NCI-H345 treated with DMSO at 0.1 percent for 48 hours (cell line): ENCODE measurements around the gene GRIA3.

Experiments used
- DNase-seq: peaks from one replicate; lab custom pipeline; 2025; ENCODE audit not compliant: unreplicated experiment; lab: John Stamatoyannopoulos, UW

Gene GRIA3

DNA sequence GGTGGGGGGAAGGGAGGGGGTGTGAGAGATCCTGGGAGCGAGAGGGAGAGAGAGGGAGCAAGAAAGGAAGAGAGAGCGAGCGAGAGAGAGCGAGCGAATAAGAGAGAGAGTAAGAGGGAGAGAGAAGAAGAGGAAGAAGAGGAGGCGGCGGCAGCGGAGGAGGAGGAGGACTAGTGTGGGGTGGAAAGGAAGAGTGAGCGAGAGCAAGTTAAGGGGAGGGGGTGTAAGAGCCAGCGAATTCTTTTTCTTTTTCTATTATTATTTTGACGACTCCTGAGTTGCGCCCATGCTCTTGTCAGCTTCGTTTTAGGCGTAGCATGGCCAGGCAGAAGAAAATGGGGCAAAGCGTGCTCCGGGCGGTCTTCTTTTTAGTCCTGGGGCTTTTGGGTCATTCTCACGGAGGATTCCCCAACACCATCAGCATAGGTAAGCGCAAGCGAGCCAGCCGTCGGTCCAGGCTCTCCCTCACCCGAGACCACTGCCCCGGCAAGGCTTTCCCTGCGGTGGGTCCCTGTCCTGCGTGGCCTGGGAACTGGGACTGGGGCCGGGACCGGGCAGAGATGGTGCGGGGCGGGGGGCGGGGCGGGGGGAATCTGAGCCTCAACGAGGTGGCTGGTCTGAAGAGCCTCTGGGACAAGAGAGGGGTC, at the start of gene GRIA3:
Gene GRIA3, plus strand, starts transcription at position 60 of the 647 bp plus-strand sequence. Its CDS starts 258 bp downstream, at position 318.
- DNase-seq, result no peak

DNA sequence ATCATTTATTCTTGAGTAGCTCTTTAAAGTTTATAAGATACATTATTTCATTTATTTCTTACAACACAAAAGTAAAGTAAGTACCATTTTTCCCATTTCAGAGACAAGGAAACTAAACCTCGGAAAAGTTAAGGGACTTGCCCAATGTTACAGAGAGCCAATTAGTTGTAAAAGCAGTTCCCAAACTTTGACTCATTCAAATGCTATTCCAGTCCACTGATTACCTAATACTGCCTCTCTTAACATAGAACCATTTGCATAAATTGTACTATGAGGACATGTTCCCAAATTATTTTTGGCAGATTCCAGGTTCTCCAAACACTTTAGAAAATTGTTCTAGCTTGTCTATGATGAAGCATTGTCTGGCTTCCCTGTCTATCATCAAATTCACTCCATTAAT, 45.6 kb upstream of the GRIA3 start:
- no peak for DNase-seq

- DNase-seq, result no peak
Observed at GRCh38 chrX:123140454-123140853, 43.6 kb upstream of the GRIA3 start.

GRCh38 chrX:123140904-123141303, 43.2 kb upstream of the GRIA3 start:
- no peak for DNase-seq

DNA sequence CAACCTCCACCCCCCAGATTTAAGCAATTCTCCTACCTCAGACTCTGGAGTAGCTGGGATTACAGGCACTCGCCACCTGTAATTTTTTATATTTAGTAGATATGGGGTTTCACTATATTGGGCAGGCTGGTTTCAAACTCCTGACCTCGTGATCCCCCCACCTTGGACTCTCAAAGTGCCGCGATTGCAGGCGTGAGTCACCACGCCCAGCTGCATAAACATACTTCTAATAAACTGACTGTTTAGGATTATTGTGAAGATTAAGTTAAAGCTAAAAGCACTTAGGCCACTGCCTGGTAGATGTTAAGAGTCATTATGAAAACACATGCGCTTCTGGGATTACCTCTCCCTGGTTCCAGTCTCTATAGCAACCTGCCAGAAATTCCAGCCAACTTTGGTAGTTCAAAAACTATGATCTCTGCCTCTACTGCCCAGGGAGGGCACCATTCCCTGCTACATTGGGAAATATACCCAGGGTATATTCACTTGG, 30.2 kb upstream of the GRIA3 start:
- no peak for DNase-seq

DNA sequence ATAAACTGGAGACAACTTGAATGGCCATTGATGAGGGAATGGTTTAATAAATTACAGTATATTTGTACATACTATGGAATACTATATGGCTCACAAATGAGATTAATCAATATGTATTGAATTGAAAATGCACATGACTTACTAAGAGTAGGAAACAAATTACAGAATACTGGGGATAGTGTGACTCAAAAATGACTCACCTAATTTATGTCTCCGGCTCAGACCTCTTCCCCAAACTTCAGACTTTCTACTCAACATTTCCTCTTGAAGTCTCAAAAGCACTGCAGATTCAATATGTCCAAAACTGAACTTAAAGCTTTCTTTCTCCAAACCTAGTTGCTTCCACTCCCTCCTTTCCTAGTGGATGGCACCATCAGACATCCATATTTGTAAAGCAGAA, 28.8 kb upstream of the GRIA3 start:
- DNase-seq, result no peak

GRCh38 chrX:123157586-123157985, 26.5 kb upstream of the GRIA3 start:
- DNase-seq, result no peak

DNA sequence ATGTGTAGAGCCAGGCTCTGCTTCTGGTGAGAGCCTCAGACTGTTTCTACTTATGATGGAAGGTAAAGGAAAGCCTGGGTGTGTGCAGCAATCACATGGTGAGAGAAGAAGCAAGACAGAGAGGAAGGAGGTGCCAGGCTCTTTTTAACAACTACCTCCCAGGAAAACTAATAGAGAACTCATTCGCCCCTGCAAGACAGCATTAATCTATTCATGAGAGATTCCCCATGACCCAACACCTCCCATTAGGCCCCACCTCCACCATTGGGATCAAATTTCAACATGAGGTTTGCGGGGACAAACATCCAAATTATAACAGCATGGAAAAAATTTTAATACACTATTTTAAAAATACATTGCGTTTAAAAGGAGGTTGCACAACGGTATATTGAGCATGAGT, 24.7 kb upstream of the GRIA3 start:
- DNase-seq, result no peak

DNA sequence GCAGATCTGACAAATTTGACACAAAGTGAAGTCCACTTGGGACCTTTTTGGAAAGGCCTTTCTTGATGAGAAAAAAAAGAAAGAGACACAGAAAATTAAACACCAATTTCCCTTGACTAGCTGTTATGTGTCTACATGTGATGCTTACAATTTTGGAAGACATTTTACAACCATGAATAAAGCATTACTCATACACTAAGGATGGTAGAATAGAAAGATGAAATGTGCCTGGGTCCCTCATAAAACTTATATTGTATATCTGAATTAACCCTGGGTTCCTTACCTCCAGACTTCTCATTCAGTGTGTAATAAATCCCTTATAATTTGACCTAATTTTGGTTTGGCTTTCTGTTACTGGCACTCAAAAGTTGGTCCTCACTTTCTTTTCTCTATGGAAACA, 16.5 kb upstream of the GRIA3 start:
- no peak for DNase-seq

DNA sequence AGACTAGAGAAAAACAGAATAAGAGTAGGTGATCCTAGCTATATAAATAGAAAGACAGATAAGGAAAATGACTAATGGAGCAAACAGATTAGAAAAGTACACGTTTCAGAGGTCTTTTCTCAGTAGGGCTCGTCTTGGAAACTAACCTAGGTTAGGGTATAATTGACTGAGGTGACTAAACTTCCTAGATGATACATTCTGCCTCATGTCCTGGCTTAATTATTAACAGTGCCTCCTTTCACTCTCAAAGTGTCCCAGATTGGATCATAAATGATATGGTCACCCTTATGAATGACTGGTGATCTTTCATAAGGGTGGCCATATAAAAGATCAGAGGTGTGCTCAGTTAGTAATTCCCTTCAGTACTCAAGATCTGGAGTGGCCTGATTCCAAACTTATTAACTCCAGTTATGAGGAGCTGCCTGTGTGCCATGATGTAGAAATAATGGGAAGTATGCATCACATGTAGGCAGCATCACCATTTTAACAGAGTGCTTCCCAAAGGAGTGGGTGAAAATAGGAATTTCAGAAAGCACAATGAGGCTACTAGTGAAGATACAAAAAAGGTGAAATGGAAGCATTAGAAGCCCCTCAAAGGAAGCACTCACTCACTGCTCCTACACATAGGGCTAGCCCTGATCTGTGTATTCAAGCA, 14.7 kb upstream of the GRIA3 start:
- DNase-seq, result no peak

DNA sequence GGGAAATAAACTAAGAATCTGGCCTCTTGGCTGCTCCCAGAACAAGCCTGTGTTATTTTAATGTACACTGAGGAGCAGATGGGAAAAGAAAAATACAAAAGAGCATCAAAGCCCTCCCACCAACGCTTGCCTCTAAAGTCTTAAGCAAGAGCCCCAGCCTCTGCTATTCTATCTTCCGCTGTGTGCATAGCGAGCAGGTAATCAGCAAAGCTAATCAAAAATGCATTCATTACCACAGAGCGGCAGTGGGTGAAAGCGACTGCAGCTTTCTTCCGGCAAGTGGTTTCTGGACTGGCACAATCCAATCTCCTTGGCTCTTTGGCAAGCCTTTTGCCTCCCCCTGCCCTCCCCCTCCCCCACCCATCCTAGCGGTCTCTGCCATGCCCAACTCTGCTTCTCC, 13.5 kb upstream of the GRIA3 start:
- DNase-seq, result no peak

GRCh38 chrX:123171781-123172180, 12.3 kb upstream of the GRIA3 start:
- DNase-seq, result no peak

- DNase-seq, result no peak
Observed at GRCh38 chrX:123172869-123173268, 11.2 kb upstream of the GRIA3 start.

GRCh38 chrX:123173833-123174232, 10.2 kb upstream of the GRIA3 start:
- no peak for DNase-seq

GRCh38 chrX:123175366-123176122, 8.5 kb upstream of the GRIA3 start:
- DNase-seq, result no peak

GRCh38 chrX:123181233-123181914, 2.7 kb upstream of the GRIA3 start:
- DNase-seq, result no peak

GRCh38 chrX:123184866-123185276, 793 bp downstream of the GRIA3 start:
- DNase-seq, result no peak

- DNase-seq, result no peak
Observed at GRCh38 chrX:123185721-123186120, 1.6 kb downstream of the GRIA3 start.

DNA sequence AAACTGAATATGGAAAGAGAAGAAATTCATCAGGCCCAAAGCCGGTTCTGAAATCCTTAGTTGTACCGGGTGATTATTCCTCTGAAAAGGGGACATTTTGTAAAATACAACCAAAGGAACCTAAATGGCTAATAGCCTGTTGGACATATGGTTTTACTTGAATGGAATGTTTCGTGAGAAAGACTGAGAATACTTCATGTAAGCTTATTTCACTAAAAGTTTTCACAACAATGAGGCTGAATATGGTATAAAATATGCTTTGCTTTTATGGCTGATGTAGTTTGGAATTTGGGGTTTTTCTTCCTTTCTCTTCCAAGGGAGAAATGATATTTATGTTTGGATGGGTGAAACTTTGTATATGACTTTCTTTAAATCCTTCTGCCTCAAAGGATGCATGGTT, 2.7 kb downstream of the GRIA3 start:
- no peak for DNase-seq

DNA sequence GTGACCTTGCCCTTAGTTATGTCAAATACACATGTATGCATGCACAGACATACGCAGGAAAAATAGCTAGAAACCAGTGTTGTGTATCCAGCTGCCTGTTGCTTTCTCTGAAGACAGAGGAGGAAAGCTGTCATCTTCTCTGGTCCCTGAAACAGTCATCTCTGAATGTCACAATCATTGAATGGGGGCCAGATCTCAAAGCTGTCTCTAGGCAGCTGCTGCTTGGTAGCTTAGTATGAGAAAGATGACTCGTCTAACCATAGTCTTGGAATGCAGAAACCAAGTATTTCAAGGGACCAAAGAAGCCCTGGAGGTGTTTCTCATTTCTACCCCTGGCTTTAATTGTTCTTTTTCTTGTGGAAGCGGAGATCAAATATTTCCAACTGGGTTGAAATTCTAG, 4.0 kb downstream of the GRIA3 start:
- no peak for DNase-seq

- DNase-seq, result no peak
Observed at GRCh38 chrX:123189338-123189737, 5.3 kb downstream of the GRIA3 start.
